DND-41 (cell line): ENCODE measurements around the gene DLGAP5.

Experiments used
- ATAC-seq: fragments of 200-7000 bp; cut with Tn5 transposase; 3 replicates; pipeline ENCODE4 v1.9.1; 2021; ENCODE audit warnings: low read depth; ENCODE audit not compliant: insufficient read depth
- DNase-seq: peaks from one replicate; pipeline ENCODE4 v3.0.0-alpha.2; 2020
- H2AFZ ChIP-seq: 2 replicates; pipeline ENCODE4 v1.6.0; 2012; ENCODE audit warnings: low read depth, low read length
- H3K27ac ChIP-seq: 2 replicates; pipeline ENCODE4 v1.5.1; 2012; ENCODE audit warnings: low read length, inconsistent platforms
- H3K27me3 ChIP-seq: fragments of 200-600 bp; sonication (generic); 2 replicates; pipeline ENCODE4 v1.6.0; 2012; ENCODE audit warnings: low read length, mild to moderate bottlenecking, inconsistent platforms; ENCODE audit not compliant: insufficient read depth, poor library complexity
- H3K36me3 ChIP-seq: 2 replicates; pipeline ENCODE4 v1.5.1; 2012; ENCODE audit warnings: low read length, inconsistent platforms; ENCODE audit not compliant: insufficient read depth
- H3K4me1 ChIP-seq: 2 replicates; pipeline ENCODE4 v1.5.1; 2012; ENCODE audit warnings: mild to moderate bottlenecking, low read length; ENCODE audit not compliant: insufficient read depth
- H3K4me2 ChIP-seq: 2 replicates; pipeline ENCODE4 v1.6.0; 2012; ENCODE audit warnings: mild to moderate bottlenecking, moderate library complexity, low read length, inconsistent platforms; ENCODE audit not compliant: insufficient read depth
- H3K4me3 ChIP-seq, 2 experiments: fragments of 200-600 bp in 1 of 2; shearing (Covaris generic) in 1 of 2; 2 replicates each; pipeline ENCODE4 v1.5.1; 2012 to 2016; ENCODE audit warnings: inconsistent platforms in 2 of 2, low read length in 2 of 2, mild to moderate bottlenecking in 2 of 2, low read depth in 1 of 2, moderate library complexity in 1 of 2
- H3K79me2 ChIP-seq: 2 replicates; pipeline ENCODE4 v1.6.0; 2012; ENCODE audit warnings: low read length, inconsistent platforms; ENCODE audit not compliant: insufficient read depth
- H3K9ac ChIP-seq: 2 replicates; pipeline ENCODE4 v1.6.0; 2012; ENCODE audit warnings: low read depth, mild to moderate bottlenecking, inconsistent platforms, low read length, moderate library complexity
- H3K9me3 ChIP-seq: 2 replicates; pipeline ENCODE4 v1.5.1; 2012; ENCODE audit warnings: low read length, moderate library complexity, mild to moderate bottlenecking, inconsistent platforms; ENCODE audit not compliant: insufficient read depth, severe bottlenecking
- H4K20me1 ChIP-seq: 2 replicates; pipeline ENCODE4 v1.6.0; 2012; ENCODE audit warnings: low read length; ENCODE audit not compliant: insufficient read depth
- CTCF ChIP-seq: IDR thresholded peaks from 2 replicates; pipeline ENCODE4 v1.5.1; 2012; ENCODE audit warnings: borderline replicate concordance, low read length, moderate library complexity, mild to moderate bottlenecking; ENCODE audit not compliant: poor library complexity, severe bottlenecking; ENCODE audit errors: extremely low read depth
- EZH2 ChIP-seq: IDR thresholded peaks from 3 replicates; pipeline ENCODE4 v1.6.1; 2012; ENCODE audit warnings: borderline replicate concordance, low read depth, mild to moderate bottlenecking, moderate library complexity, low read length, inconsistent platforms; ENCODE audit not compliant: severe bottlenecking

Gene DLGAP5

GRCh38 chr14:55120571-55121495 is 70.6 kb downstream of the DLGAP5 start:
- DNase-seq (no peak), ATAC-seq (no peak)
- no peaks in the 10 kb centered on the region for H3K79me2 ChIP-seq
- H3K27ac ChIP-seq, result no peak overlapping the region
- no peaks in the 10 kb centered on the region for H3K9me3 ChIP-seq
- H3K4me2 ChIP-seq, result no peak overlapping the region
- no peaks in the 10 kb centered on the region for H4K20me1 ChIP-seq
- no peaks in the 10 kb centered on the region for H3K4me1 ChIP-seq
- H3K36me3 ChIP-seq, result no peaks in the 10 kb centered on the region
- H3K9ac ChIP-seq, result no peak overlapping the region
- H2AFZ ChIP-seq, result no peak overlapping the region
- TF ChIP-seq CTCF (no peak), EZH2 (no peak)
- H3K27me3 ChIP-seq, result no peaks in the 10 kb centered on the region
- H3K4me3 ChIP-seq, result no peak overlapping the region

- ATAC-seq, result no peak
- no peak overlapping the region for H3K9ac ChIP-seq
- H3K36me3 ChIP-seq, result no peaks in the 10 kb centered on the region
- H3K4me1 ChIP-seq, result no peaks in the 10 kb centered on the region
- DNase-seq, result no peak
- H4K20me1 ChIP-seq, result no peaks in the 10 kb centered on the region
- H3K79me2 ChIP-seq, result no peaks in the 10 kb centered on the region
- no peak overlapping the region for H2AFZ ChIP-seq
- H3K4me3 ChIP-seq, result no peak overlapping the region
- H3K4me2 ChIP-seq, result no peak overlapping the region
- H3K27ac ChIP-seq, result no peak overlapping the region
- TF ChIP-seq EZH2 (no peak), CTCF (no peak)
- H3K9me3 ChIP-seq, result no peaks in the 10 kb centered on the region
- no peaks in the 10 kb centered on the region for H3K27me3 ChIP-seq
These were observed 72.6 kb downstream of the DLGAP5 start for GRCh38 chr14:55118761-55119160.

- Histone ChIP-seq H3K27ac (no peak overlapping the region), H3K9ac (no peak overlapping the region), H2AFZ (no peak overlapping the region)
These were observed 73.5 kb downstream of the DLGAP5 start for GRCh38 chr14:55117803-55118441.

More at GRCh38 chr14:55117803-55118441, 73.5 kb downstream of the DLGAP5 start:
- H4K20me1 ChIP-seq, result no peaks in the 10 kb centered on the region
- no peaks in the 10 kb centered on the region for H3K79me2 ChIP-seq
- no peaks in the 10 kb centered on the region for H3K9me3 ChIP-seq
- no peak for TF ChIP-seq EZH2
- no peak for TF ChIP-seq CTCF
- H3K4me3 ChIP-seq, result no peak overlapping the region
- no peaks in the 10 kb centered on the region for H3K4me1 ChIP-seq
- ATAC-seq, result peak; percentile 61; the same call in 2 of the 3 replicates
- DNase-seq, result peak; percentile 39
- H3K36me3 ChIP-seq, result no peaks in the 10 kb centered on the region
- H3K4me2 ChIP-seq, result no peak overlapping the region
- H3K27me3 ChIP-seq, result no peaks in the 10 kb centered on the region
